ENCODE results near the gene IGFLR1.
"Not testable (repeated sequence)": the region's sequence is repeated elsewhere in the genome, so short reads cannot be mapped to it uniquely, and the experiment has no call there.

The IGFLR1 gene

GRCh38 chr19:35727053-35727955, 14.9 kb downstream of the IGFLR1 start:
- ChIA-PET POLR2A (interaction anchor here (0.5 to 4.3 kb wide), 3 partner anchors 10 to 393 kb away, joined by 3 to 20 read pairs (median 5); no protein-coding TSS in a partner anchor), CTCF (interaction anchor here (0.8 to 1.5 kb wide), 5 partner anchors 10 to 70 kb away, joined by 3 to 5 read pairs (median 3); partner anchors contain the start of gene IGFLR1)
- TF ChIP-seq CTCF (IDR thresholded peaks at IDR 0.05; ENCODE audit: control extremely low read depth, extremely low read depth, low read depth, missing control alignments), result no peak
- no peak for DNase-seq (ENCODE audit: extremely low spot score)

GRCh38 chr19:35725216-35725861, 16.9 kb downstream of the IGFLR1 start:
- no peak for TF ChIP-seq CTCF (IDR thresholded peaks at IDR 0.05; ENCODE audit: control extremely low read depth, extremely low read depth, low read depth, missing control alignments)
- DNase-seq (ENCODE audit: extremely low spot score), result no peak
- ChIA-PET POLR2A (interaction anchor here (1.8 to 4.3 kb wide), 2 partner anchors 15 to 28 kb away, joined by 4 to 20 read pairs; no protein-coding TSS in a partner anchor), CTCF (interaction anchor here (3.0 kb wide), 1 partner anchor 10 kb away, joined by 20 read pairs; no protein-coding TSS in a partner anchor)

- no peak for TF ChIP-seq CTCF (IDR thresholded peaks at IDR 0.05; ENCODE audit: control extremely low read depth, extremely low read depth, low read depth, missing control alignments)
- DNase-seq (ENCODE audit: extremely low spot score), result no peak
- POLR2A ChIA-PET, result interaction anchor here (0.5 to 1.8 kb wide), 6 partner anchors 13 to 30 kb away, joined by 3 to 6 read pairs (median 3); partner anchors contain the start of gene LIN37
- CTCF ChIA-PET, result interaction anchor here (3.0 kb wide), 1 partner anchor 11 kb away, joined by 20 read pairs; no protein-coding TSS in a partner anchor
These were observed 17.7 kb downstream of the IGFLR1 start for GRCh38 chr19:35724560-35724959.

- ChIA-PET POLR2A (interaction anchor here (0.5 to 1.8 kb wide), 8 partner anchors 8 to 30 kb away, joined by 3 to 7 read pairs (median 4); partner anchors contain the start of gene LIN37), CTCF (interaction anchor here (0.9 to 3.0 kb wide), 2 partner anchors 12 to 30 kb away, joined by 5 to 20 read pairs; no protein-coding TSS in a partner anchor)
These were observed 18.1 kb downstream of the IGFLR1 start for GRCh38 chr19:35724132-35724531.

GRCh38 chr19:35723671-35724070, 18.6 kb downstream of the IGFLR1 start:
- no peak for TF ChIP-seq CTCF (IDR thresholded peaks at IDR 0.05; ENCODE audit: control extremely low read depth, extremely low read depth, low read depth, missing control alignments)
- POLR2A ChIA-PET, result interaction anchor here (0.7 to 1.8 kb wide), 4 partner anchors 9 to 20 kb away, joined by 3 to 15 read pairs (median 6); no protein-coding TSS in a partner anchor
- CTCF ChIA-PET, result interaction anchor here (0.9 to 3.0 kb wide), 3 partner anchors 12 to 29 kb away, joined by 3 to 20 read pairs (median 5); no protein-coding TSS in a partner anchor
- no peak for DNase-seq (ENCODE audit: extremely low spot score)

More at GRCh38 chr19:35724132-35724531, 18.1 kb downstream of the IGFLR1 start:
- DNase-seq (ENCODE audit: extremely low spot score), result not testable (repeated sequence)

GRCh38 chr19:35722897-35723296, 19.4 kb downstream of the IGFLR1 start:
- DNase-seq (ENCODE audit: extremely low spot score), result no peak

More at GRCh38 chr19:35722897-35723296, 19.4 kb downstream of the IGFLR1 start:
- no peak for TF ChIP-seq CTCF (IDR thresholded peaks at IDR 0.05; ENCODE audit: control extremely low read depth, extremely low read depth, low read depth, missing control alignments)
- POLR2A ChIA-PET, result interaction anchor here (0.7 to 1.8 kb wide), 3 partner anchors 11 to 21 kb away, joined by 3 to 15 read pairs (median 7); no protein-coding TSS in a partner anchor
- CTCF ChIA-PET, result interaction anchor here (1.0 to 3.0 kb wide), 2 partner anchors 13 to 17 kb away, joined by 3 to 20 read pairs; no protein-coding TSS in a partner anchor
